ENCODE results near the gene SPAG16.
"Not testable (repeated sequence)": the region's sequence is repeated elsewhere in the genome, so short reads cannot be mapped to it uniquely, and the experiment has no call there.

Gene SPAG16

DNA sequence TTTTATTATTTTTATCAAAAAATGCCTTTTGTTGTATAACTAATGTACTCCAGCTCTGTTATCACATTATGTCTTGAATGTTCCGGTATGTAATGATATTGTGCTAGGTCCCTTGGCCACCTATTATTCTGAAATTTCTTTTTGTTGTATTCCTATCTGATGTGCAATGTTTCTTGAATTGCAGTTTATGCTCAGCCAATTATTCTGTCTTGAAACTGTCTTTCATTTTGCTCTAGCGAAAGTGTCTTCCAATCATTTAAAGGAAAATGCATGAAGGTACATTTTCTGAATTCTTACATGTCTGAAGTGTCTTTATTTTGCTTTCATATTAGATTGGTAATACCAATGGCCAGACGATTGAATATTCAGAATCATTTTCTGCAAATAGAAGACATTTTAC is 277.5 kb downstream of the SPAG16 start:
- no peak for DNase-seq

GRCh38 chr2:213562539-213563180 is 278.4 kb downstream of the SPAG16 start:
- no peak for DNase-seq

DNA sequence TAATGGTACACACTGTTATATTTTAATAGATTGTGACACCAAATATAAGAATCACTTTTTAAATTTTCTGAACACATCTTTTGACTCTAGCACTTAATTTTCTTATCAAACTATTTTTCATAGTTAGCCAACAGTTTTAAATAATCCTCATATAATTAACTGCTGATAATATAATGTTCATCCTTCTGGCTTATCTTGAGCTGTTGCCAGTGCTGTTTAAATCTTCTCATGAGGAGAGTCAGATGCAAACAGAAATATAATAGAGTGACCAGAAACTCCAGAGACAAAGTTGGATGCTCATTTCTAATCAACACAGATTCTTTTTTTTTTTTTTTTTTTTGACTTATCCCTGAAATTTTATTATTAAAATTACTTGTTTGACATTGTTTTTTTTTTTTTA is 282.6 kb downstream of the SPAG16 start:
- DNase-seq, result no peak

DNA sequence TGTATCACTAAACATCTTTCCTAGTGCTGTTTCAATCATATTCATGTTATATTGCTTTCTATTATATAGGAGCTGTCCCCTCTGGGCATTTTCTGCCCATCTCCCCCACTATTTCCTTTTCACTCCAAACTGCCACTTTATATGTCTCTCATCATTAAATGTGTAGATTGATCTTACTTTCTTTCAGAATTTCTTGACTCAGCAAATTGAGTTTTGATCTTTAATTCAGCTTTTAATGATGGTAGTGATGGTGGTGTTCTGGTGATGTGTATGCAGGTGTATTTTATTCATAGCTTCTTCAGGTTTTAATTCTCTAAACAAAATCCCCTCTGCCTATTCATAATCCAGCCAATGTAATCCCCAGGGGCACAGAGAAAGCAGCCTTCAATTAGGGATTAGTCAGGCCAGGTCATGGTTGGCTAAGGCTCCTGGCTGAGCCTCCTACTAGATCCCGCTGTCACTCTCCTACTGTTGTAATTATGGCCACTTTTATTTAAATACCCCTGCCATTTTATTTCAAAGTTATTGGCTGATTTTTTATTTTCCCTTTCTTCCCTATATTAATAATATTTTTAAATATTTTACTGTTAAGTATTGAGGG is 325.4 kb downstream of the SPAG16 start:
- no peak for DNase-seq

- no peak for DNase-seq
Measured at GRCh38 chr2:213627054-213627710, 342.9 kb downstream of the SPAG16 start.

DNA sequence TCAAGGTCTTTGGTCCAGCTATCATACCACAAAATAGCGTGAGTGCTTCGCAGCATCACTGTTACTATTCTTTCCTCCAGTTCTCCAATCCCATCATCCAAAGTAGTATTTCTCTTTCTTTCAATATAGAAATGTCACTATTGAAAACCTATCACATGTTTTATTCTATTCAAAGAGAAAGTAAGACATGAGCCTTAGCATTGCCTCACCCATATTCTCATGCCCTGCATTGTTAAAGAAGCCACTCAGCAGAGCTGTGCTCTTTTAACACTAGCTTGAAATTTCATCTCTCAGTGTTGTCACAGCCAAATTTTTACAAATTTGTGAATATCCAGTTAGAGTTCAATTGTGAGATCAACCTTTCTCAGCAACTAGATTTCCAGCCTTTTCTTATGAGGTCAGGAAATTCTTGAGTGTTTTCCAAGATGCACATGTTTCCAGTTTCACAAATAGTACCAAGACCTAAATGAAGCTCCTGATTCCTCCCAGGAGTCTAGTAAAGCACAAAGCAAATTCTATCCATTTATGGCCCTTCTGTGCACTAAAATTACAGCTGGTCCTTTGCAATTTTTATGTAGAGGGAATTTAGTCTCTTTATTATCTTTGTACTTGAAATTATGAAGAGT is 343.7 kb downstream of the SPAG16 start:
- no peak for DNase-seq

DNA sequence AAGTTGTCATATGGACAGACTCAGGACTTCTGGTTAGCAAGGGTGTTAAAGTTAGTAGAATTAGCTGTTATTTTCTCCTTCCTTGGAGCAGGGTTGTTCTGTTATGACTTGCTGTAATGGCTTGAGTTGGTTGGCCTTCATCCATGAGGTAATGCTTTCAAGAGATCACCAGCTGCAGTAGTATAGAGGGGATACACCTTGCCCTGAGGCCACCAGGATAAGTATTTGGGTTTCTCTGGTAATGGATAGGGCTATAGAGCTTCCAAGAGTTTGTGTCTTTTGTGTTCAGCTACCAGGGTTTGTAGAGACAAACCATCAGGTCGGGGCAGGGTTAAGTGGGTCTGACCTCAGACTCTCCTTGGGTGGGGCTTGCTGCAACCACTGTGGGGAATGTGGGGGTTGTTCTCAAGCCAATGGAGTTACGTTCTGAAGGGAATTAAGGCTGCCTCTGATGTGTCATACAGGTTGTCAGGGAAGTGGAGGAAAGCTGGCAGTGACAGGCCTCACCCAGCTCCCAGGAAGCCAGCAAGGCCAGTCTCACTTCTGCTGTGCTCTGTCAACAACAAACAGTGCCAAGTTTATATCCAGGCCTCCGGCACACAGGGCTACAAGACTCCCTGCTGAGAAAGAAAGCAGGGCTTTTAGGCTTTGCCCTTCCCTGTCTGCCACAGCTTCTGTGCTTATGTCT is 356.6 kb downstream of the SPAG16 start:
- no peak for DNase-seq

DNA sequence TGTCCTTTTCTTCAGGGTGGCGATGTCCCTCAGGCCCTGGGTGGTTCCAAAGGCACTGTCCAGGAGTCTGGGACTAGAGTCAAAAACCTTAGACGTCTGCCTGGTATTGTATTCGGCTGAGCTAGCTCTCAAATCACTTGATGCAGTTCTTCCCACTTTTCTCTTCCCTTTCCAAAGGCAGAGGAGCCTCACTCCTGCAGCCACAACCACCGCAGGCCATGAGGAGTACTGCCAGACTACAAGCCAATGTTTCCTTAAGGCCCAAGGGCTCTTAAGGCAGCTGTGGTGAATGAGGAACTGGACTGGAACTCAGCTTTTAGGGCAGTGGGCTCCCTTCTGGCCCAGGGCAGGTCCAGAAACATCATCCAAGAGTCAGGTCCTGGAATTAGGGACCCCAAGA is 360.7 kb downstream of the SPAG16 start:
- DNase-seq, result no peak

DNA sequence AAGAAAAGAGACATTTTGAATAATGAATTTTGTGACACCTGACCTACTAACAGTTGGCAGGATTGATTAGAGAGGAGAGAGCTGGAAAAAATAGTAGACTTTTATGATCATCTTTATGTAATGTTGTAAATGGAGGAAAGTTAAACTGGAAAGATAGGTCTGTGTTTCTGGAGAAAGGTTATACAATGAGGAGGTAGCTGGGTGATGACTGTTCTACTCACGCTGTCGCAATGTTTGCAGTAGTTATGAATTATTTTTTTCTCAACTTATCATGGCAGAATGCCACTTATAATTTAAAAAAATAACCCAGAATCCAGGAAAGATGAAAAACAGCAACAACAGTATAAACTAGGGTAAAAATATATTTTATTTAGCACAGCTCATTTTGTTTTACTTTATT is 364.9 kb downstream of the SPAG16 start:
- DNase-seq, result no peak

DNA sequence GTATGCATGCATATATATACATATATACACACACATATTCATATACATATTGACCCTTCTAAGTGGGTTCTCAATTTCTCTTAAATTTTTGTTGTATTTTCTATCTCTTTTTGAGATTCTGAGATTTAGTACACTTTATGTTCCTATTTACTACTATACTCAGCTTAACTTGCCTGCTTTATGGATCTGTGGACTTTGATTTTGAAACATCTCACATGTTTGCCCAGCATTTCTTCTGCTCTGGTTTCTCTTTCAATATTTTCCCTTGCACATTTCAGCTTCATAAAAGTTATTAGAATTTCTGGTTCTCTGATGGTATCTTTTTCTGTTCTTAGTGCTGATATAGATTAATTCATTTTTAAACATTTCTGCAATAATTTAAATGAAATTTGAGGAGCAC is 380.6 kb downstream of the SPAG16 start:
- no peak for DNase-seq

GRCh38 chr2:213669657-213670056 is 385.4 kb downstream of the SPAG16 start:
- DNase-seq, result no peak

DNA sequence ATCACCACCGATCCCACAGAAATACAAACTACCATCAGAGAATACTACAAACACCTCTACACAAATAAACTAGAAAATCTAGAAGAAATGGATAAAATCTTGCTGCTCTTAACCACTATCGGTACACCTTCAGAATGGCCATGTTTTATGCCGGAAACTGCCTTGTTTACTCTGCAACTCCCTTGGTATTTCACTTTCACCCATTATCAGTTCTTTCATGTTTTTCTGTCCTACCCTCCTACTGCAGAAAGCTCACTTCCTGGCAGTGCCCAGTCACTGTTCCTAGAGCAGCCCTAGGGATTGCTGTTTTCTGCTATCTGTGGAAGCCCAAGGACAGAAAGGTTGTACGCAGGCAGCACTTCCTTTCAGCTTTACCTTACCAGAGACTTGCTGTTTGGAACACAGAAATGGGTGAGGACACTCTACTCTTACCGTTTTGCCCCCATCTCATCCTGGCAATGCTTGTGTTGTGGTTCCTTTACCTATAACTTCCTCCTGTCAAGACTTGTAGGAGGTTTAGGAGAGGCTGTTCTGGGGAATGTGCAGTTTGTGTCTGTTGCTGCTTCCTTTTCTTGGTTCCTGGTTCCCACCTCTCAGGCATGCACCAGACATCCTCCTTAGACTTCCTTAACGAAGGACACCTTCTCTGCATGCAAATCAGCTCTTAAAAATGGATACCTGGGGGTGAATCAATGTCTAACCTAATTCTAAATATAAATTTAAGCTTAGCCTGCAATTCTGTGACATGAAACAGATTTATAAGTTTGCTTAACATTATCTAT is 394.4 kb downstream of the SPAG16 start:
- no peak for DNase-seq

- no peak for DNase-seq
Measured at GRCh38 chr2:213679894-213680293, 395.6 kb downstream of the SPAG16 start.

DNA sequence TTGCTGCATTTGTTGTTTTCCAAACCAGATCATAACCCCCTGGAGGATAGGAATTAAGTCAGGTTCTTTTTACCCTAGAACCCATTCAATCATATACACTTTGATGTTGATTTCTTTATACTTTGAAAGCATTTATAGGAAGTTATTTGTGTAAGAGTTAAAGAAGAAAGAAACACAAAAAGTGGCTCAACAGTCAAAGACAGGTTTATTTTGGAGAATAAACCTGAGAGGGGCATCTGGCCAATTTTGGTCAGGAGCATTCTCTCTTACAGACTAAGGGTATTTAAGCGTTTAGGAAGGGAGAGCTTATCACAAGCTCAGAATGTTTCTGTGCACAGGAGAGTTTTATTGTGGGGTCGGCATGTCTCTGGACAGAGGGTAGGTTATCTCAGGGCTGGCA is 398.0 kb downstream of the SPAG16 start:
- no peak for DNase-seq

GRCh38 chr2:213688133-213688532 is 403.9 kb downstream of the SPAG16 start:
- DNase-seq, result no peak

- not testable (repeated sequence) for DNase-seq
Measured at GRCh38 chr2:213688825-213689224, 404.6 kb downstream of the SPAG16 start.

- no peak for DNase-seq
Measured at GRCh38 chr2:213689585-213689984, 405.3 kb downstream of the SPAG16 start.

GRCh38 chr2:213691351-213691750 is 407.1 kb downstream of the SPAG16 start:
- DNase-seq, result no peak

- no peak for DNase-seq
Measured at GRCh38 chr2:213696442-213696841, 412.2 kb downstream of the SPAG16 start.

DNA sequence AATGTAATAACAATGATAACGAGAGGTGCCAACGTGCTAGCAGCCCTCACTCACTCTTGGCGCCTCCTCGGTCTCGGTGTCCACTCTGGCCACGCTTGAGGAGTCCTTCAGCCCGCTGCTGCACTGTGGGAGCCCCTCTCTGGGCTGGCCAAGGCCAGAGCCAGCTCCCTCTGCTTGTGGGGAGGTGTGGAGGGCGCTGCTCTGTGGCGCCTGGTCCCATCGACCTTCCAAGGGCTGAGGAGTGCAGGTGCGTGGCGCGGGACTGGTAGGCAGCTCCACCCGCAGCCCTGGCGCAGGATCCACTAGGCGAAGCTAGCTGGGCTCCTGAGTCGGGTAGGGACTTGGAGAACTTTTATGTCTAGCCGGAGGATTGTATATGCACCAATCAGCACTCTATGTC is 417.1 kb downstream of the SPAG16 start:
- not testable (repeated sequence) for DNase-seq

- DNase-seq, result no peak
Measured at GRCh38 chr2:213703406-213704098, 419.3 kb downstream of the SPAG16 start.

DNA sequence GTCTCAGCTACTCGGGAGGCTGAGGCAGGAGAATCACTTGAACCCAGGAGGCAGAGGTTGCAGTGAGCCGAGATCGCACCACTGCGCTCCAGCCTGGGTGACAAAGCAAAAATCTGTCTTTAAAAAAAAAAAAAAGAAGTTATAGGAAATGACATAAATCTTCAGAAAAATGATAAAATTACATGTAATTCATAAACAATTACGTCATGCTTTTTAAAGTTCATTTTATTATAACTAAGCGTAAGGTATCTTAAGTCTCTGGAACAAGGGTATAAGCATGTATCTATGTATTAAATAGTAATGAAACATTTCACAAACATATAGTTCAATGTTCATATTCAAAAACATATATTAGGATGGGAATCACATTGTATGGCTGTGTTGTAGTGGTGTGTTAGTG is 425.9 kb downstream of the SPAG16 start:
- no peak for DNase-seq

Measured in right forelimb (tissue), 1 donor.